GM21825 (cell line): ENCODE measurements around the gene DNAH5.
"Not testable (repeated sequence)": the region's sequence is repeated elsewhere in the genome, so short reads cannot be mapped to it uniquely, and the experiment has no call there.

ENCODE experiments used
- ATAC-seq: cut with Tn5 transposase; IDR thresholded peaks from one replicate; pipeline ENCODE4 v1.9.1; 2021; ENCODE audit warnings: mild to moderate bottlenecking, moderate library complexity; ENCODE audit not compliant: unreplicated experiment

The DNAH5 gene

GRCh38 chr5:13859270-13860065 is 85.0 kb downstream of the DNAH5 start:
- no peak for ATAC-seq

GRCh38 chr5:13843175-13843846 is 101.2 kb downstream of the DNAH5 start:
- no peak for ATAC-seq

- no peak for ATAC-seq
Measured at GRCh38 chr5:13833440-13833839, 111.0 kb downstream of the DNAH5 start.

- ATAC-seq, result no peak
Measured at GRCh38 chr5:13831351-13831750, 113.1 kb downstream of the DNAH5 start.

- no peak for ATAC-seq
Measured at GRCh38 chr5:13830536-13830935, 114.0 kb downstream of the DNAH5 start.

GRCh38 chr5:13821366-13821765 is 123.1 kb downstream of the DNAH5 start:
- no peak for ATAC-seq

- ATAC-seq, result no peak
Measured at GRCh38 chr5:13816126-13816525, 128.4 kb downstream of the DNAH5 start.

- ATAC-seq, result no peak
Measured at GRCh38 chr5:13814301-13814700, 130.2 kb downstream of the DNAH5 start.

GRCh38 chr5:13809921-13810320 is 134.6 kb downstream of the DNAH5 start:
- ATAC-seq, result no peak

- no peak for ATAC-seq
Measured at GRCh38 chr5:13804336-13804735, 140.2 kb downstream of the DNAH5 start.

- not testable (repeated sequence) for ATAC-seq
Measured at GRCh38 chr5:13798569-13798968, 145.9 kb downstream of the DNAH5 start.

GRCh38 chr5:13785781-13786415 is 158.6 kb downstream of the DNAH5 start:
- ATAC-seq, result no peak

- ATAC-seq, result no peak
Measured at GRCh38 chr5:13783726-13784125, 160.8 kb downstream of the DNAH5 start.

- ATAC-seq, result no peak
Measured at GRCh38 chr5:13780081-13780480, 164.4 kb downstream of the DNAH5 start.

GRCh38 chr5:13773649-13774048 is 170.8 kb downstream of the DNAH5 start:
- ATAC-seq, result no peak

GRCh38 chr5:13771011-13771571 is 173.4 kb downstream of the DNAH5 start:
- no peak for ATAC-seq

GRCh38 chr5:13766236-13766635 is 178.3 kb downstream of the DNAH5 start:
- no peak for ATAC-seq

- no peak for ATAC-seq
Measured at GRCh38 chr5:13763719-13764118, 180.8 kb downstream of the DNAH5 start.

GRCh38 chr5:13749766-13750165 is 194.7 kb downstream of the DNAH5 start:
- no peak for ATAC-seq

- no peak for ATAC-seq
Measured at GRCh38 chr5:13746026-13746425, 198.5 kb downstream of the DNAH5 start.

- no peak for ATAC-seq
Measured at GRCh38 chr5:13745508-13745907, 199.0 kb downstream of the DNAH5 start.

- no peak for ATAC-seq
Measured at GRCh38 chr5:13740471-13740870, 204.0 kb downstream of the DNAH5 start.
